Measurements from ENCODE around the gene ZNF358.

Gene ZNF358

DNA sequence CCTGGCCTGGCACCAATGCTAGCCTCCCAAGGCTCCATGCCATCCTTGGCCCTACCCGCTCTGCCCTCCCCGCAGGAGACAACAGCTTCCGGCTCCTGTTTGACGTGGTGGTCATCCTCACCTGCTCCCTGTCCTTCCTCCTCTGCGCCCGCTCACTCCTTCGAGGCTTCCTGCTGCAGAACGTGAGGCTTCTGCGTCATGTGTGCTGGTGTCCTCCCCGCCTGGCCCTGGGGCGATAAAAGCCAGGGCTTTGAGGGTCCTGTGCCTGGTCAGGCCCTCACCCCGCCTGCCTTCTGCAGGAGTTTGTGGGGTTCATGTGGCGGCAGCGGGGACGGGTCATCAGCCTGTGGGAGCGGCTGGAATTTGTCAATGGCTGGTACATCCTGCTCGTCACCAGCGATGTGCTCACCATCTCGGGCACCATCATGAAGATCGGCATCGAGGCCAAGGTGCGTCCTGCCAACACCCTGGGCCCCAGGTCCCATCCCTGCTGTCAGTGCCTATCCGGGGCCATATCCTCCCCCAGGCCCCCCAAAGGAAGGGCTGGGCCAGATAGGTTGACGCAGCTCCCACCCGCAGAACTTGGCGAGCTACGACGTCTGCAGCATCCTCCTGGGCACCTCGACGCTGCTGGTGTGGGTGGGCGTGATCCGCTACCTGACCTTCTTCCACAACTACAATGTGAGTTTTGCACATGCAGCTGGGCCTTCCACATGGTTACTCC, 12.8 kb downstream of the ZNF358 start:
- in situ Hi-C loops (cut with MboI; ENCODE audit: low sequenced_read_pairs, unreplicated experiment): no loop called here
- no peak for DNase-seq (ENCODE audit: low spot score)
- TF ChIP-seq, protein P1, sequence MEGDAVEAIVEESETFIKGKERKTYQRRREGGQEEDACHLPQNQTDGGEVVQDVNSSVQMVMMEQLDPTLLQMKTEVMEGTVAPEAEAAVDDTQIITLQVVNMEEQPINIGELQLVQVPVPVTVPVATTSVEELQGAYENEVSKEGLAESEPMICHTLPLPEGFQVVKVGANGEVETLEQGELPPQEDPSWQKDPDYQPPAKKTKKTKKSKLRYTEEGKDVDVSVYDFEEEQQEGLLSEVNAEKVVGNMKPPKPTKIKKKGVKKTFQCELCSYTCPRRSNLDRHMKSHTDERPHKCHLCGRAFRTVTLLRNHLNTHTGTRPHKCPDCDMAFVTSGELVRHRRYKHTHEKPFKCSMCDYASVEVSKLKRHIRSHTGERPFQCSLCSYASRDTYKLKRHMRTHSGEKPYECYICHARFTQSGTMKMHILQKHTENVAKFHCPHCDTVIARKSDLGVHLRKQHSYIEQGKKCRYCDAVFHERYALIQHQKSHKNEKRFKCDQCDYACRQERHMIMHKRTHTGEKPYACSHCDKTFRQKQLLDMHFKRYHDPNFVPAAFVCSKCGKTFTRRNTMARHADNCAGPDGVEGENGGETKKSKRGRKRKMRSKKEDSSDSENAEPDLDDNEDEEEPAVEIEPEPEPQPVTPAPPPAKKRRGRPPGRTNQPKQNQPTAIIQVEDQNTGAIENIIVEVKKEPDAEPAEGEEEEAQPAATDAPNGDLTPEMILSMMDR (IDR thresholded peaks at IDR 0.05; ENCODE audit: borderline replicate concordance, control extremely low read depth, extremely low read depth, insufficient read depth, missing control alignments): no peak

DNA sequence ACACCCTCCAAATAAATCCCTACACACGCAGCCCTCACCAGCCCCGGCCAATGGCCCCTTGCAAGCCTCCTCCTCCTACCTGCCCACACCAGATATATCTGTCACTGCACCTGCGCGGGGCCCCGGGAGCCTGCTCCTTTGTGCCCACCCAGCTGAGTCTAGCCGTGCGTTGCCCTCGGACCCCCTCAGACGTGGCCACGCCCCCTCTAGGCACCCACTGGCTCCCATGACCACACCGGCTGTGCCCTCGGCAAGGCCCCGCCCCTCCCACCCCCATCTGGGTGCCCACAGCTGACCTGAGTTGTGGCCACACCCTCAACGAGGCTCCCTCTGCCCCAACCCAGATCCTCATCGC, 13.3 kb downstream of the ZNF358 start:
- in situ Hi-C loops (cut with MboI; ENCODE audit: low sequenced_read_pairs, unreplicated experiment): no loop called here
- TF ChIP-seq, protein P1 (IDR thresholded peaks at IDR 0.05; ENCODE audit: borderline replicate concordance, control extremely low read depth, extremely low read depth, insufficient read depth, missing control alignments): no peak
- DNase-seq (ENCODE audit: low spot score): no peak

DNA sequence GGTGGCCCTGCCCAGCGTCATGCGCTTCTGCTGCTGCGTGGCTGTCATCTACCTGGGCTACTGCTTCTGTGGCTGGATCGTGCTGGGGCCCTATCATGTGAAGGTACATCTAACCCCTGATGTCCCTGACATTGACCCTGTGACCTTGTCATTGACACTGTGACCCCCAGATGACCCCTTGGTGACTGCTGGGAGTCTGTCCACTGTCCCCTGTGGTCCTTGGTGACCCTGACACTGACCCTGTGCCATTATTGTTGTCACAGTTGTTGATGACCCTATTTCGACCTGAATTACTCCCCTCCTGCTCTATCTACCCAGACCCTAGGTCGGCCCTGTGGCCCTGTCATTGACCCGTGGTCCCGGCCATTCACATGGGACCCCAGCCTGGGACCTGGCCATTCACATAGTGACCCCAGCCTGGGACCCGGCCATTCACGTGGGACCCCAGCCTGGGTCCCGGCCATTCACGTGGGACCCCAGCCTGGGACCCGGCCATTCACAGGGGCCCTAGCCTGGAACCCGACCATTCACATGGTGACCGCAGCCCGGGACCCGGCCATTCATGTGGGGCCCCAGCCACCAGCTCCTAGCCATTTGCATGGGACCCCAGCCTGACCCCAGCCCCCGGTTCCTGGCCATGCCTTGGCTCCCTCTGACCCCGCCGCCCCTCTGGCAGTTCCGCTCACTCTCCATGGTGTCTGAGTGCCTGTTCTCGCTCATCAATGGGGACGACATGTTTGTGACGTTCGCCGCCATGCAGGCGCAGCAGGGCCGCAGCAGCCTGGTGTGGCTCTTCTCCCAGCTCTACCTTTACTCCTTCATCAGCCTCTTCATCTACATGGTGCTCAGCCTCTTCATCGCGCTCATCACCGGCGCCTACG, 13.9 kb downstream of the ZNF358 start:
- TF ChIP-seq, protein P1 (IDR thresholded peaks at IDR 0.05; ENCODE audit: borderline replicate concordance, control extremely low read depth, extremely low read depth, insufficient read depth, missing control alignments): no peak
- DNase-seq (ENCODE audit: low spot score): no peak
- in situ Hi-C loops (cut with MboI; ENCODE audit: low sequenced_read_pairs, unreplicated experiment): no loop called here

DNA sequence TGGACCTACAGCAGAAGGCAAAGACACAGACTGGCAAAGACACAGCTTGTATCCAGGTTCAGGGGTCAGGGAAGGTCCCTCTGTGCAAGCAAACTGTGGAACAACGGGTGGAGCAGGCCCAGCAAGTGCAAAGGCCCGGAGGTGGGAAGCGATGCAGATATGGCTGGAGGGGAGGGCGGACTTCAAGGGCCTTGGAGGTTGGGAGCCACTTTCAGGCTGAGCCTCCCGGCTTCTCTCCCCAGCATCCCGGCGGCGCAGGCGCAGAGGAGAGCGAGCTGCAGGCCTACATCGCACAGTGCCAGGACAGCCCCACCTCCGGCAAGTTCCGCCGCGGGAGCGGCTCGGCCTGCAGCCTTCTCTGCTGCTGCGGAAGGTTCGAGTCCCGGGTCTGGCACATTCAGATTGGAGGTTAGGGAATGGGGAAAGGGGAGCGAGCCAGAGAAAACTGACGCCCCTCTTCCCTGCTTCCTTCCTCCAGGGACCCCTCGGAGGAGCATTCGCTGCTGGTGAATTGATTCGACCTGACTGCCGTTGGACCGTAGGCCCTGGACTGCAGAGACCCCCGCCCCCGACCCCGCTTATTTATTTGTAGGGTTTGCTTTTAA, 17.5 kb downstream of the ZNF358 start:
- DNase-seq (ENCODE audit: low spot score): no peak
- TF ChIP-seq, protein P1 (IDR thresholded peaks at IDR 0.05; ENCODE audit: borderline replicate concordance, control extremely low read depth, extremely low read depth, insufficient read depth, missing control alignments): no peak
- in situ Hi-C loops (cut with MboI; ENCODE audit: low sequenced_read_pairs, unreplicated experiment): no loop called here

DNA sequence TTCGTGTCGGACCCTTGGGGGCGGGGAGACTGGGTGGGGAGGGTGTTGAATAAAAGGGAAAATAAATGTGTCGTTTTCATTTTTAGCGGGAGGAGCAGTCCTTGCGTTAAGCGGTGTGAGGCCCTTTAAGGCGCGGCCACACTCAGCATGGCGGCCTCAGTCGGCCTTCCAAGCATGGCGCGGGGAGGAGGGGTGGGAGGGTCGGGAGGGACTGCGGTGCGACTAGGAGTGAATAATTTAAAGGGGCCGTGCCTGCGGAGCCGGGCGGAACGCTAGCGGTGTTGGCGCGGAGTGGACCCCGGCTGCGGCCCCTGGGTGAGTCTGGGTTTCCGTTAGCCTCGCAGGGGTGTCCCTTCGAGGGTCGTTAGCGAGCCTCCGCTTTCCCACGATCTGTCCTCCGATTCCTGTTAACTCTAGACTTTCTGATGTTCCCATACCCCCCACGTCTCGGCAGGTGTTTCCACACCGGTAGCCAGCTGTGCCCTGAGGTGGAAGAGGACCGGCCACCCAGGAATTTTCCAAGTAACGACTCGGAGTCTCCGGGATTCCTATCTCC, 18.1 kb downstream of the ZNF358 start:
- peak; percentile 95 for DNase-seq (ENCODE audit: low spot score)
- in situ Hi-C loops (cut with MboI; ENCODE audit: low sequenced_read_pairs, unreplicated experiment): no loop called here
- TF ChIP-seq, protein P1 (IDR thresholded peaks at IDR 0.05; ENCODE audit: borderline replicate concordance, control extremely low read depth, extremely low read depth, insufficient read depth, missing control alignments): no peak

DNA sequence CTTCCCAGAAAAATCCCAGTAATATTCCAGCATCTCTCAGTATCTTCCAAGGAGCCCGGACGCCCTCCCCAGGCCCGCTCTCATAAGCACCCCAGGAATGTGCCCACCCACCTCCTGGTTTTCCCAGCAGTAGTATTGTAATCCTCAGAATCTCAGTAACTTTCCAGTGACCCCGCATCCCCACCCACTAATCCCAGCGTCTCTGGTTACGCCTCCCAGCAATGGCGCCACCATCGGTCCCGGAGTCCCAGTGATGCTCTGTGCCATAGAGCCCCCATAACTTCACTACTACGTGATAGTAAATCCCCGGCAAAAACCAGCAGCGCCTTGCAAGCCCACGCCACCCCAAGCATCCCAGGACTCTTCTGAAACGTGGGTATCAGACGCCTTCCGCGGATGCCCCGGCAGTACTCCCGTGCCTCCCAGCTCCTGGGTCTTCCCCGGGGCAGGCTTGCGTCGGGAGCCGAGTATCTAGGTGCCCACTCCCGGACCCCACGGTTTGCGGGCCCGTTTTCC, 18.7 kb downstream of the ZNF358 start:
- TF ChIP-seq, protein P1 (IDR thresholded peaks at IDR 0.05; ENCODE audit: borderline replicate concordance, control extremely low read depth, extremely low read depth, insufficient read depth, missing control alignments): no peak
- peak; percentile 76 for DNase-seq (ENCODE audit: low spot score)

More for the DNA sequence above, 18.7 kb downstream of the ZNF358 start:
- in situ Hi-C loops (cut with MboI; ENCODE audit: low sequenced_read_pairs, unreplicated experiment): no loop called here
